MM.1S (cell line): Measurements from ENCODE around the gene RAB25.

Experiments used
- EZH2phosphoT487 ChIP-seq: fragments of 300-600 bp; sonication (generic); IDR thresholded peaks from 2 replicates; pipeline ENCODE4 v1.6.1; 2018; ENCODE audit warnings: antibody characterized with exemption, low read length
- TF ChIP-seq, protein P1 (sequence below): fragments of 300-600 bp; sonication (generic); IDR thresholded peaks from 2 replicates; pipeline ENCODE4 v1.5.1; 2016; ENCODE audit warnings: antibody characterized with exemption, low read length, mixed read lengths

- TF ChIP-seq, protein P1, sequence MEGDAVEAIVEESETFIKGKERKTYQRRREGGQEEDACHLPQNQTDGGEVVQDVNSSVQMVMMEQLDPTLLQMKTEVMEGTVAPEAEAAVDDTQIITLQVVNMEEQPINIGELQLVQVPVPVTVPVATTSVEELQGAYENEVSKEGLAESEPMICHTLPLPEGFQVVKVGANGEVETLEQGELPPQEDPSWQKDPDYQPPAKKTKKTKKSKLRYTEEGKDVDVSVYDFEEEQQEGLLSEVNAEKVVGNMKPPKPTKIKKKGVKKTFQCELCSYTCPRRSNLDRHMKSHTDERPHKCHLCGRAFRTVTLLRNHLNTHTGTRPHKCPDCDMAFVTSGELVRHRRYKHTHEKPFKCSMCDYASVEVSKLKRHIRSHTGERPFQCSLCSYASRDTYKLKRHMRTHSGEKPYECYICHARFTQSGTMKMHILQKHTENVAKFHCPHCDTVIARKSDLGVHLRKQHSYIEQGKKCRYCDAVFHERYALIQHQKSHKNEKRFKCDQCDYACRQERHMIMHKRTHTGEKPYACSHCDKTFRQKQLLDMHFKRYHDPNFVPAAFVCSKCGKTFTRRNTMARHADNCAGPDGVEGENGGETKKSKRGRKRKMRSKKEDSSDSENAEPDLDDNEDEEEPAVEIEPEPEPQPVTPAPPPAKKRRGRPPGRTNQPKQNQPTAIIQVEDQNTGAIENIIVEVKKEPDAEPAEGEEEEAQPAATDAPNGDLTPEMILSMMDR, result no peak
- TF ChIP-seq EZH2phosphoT487, result no peak
Observed at GRCh38 chr1:156042828-156043227, 18.1 kb upstream of the RAB25 start.
